RWPE1 (cell line): ENCODE data around the gene NUDT3.

Experiments
- CTCF ChIA-PET: fragments of 350-600 bp; sonication (Branson Sonifier 250); formaldehyde crosslinking; extraction: SDS; loops from one replicate; lab custom pipeline; 2021; lab: Yijun Ruan, JAX
- POLR2A ChIA-PET: fragments of 400-600 bp; formaldehyde crosslinking; extraction: SDS; loops from one replicate; lab custom pipeline; 2020; ENCODE audit warnings: antibody characterized with exemption; ENCODE audit not compliant: low non-redundant PET; lab: Yijun Ruan, JAX
- DNase-seq: peaks from one replicate; pipeline ENCODE4 v3.0.0; 2012; ENCODE audit warnings: low spot score
- H3K27ac ChIP-seq: fragments of 450-650 bp; 2 replicates; pipeline ENCODE4 v1.5.1; 2017
- TF ChIP-seq, protein P1 (sequence below): fragments of 450-650 bp; conservative IDR thresholded peaks from 2 replicates; pipeline ENCODE4 v1.5.1; 2017; ENCODE audit warnings: low read depth, mild to moderate bottlenecking

Gene NUDT3

DNA sequence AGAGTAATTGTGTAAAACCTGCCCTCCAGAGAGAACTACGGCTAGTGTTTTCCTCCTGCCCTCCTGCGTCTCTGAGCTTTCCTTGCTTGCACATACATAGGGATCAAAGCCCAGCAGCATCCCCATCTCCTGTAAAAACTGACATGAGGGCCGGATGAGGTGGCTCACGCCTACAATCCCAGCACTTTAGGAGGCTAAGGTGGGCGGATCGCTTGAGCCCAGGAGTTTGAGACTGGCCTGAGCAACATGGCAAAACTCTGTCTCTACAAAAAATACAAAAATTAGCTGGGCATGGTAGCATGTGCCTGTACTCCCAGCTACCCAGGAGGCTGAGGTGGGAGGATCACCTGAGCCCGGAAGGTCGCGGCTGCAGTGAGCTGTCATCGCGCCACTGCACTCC is 103.3 kb downstream of the NUDT3 start:
- DNase-seq = no peak
- ChIA-PET CTCF (interaction anchor here (0.5 kb wide), 1 partner anchor 14 kb away, joined by 3 read pairs; no protein-coding TSS in a partner anchor), POLR2A (no interaction called here)
- TF ChIP-seq, protein P1, sequence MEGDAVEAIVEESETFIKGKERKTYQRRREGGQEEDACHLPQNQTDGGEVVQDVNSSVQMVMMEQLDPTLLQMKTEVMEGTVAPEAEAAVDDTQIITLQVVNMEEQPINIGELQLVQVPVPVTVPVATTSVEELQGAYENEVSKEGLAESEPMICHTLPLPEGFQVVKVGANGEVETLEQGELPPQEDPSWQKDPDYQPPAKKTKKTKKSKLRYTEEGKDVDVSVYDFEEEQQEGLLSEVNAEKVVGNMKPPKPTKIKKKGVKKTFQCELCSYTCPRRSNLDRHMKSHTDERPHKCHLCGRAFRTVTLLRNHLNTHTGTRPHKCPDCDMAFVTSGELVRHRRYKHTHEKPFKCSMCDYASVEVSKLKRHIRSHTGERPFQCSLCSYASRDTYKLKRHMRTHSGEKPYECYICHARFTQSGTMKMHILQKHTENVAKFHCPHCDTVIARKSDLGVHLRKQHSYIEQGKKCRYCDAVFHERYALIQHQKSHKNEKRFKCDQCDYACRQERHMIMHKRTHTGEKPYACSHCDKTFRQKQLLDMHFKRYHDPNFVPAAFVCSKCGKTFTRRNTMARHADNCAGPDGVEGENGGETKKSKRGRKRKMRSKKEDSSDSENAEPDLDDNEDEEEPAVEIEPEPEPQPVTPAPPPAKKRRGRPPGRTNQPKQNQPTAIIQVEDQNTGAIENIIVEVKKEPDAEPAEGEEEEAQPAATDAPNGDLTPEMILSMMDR = no peak
- no peak overlapping the region for H3K27ac ChIP-seq

DNA sequence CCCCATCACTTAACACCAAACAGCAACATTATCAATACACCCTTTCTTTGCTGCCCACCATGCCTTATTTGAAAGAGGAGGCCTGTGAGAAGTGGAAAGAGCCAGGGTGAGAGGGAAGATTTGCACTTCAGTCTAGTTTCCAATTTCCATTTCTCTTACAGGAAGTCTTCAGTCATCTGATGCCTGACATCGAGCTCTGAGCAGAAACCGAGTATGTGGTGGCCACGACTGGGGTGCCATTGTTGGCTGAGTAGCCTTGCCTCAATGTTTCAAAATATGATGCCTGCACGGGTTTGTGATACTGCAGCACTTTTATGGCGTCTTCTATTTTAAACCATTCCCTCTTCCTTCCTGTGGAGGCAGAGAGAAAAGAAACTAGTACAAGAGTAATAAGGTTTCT is 103.9 kb downstream of the NUDT3 start:
- POLR2A ChIA-PET = no interaction called here
- CTCF ChIA-PET = interaction anchor here (0.5 kb wide), 1 partner anchor 14 kb away, joined by 3 read pairs; no protein-coding TSS in a partner anchor
- DNase-seq = no peak
- TF ChIP-seq, protein P1 = no peak
- no peak overlapping the region for H3K27ac ChIP-seq

DNA sequence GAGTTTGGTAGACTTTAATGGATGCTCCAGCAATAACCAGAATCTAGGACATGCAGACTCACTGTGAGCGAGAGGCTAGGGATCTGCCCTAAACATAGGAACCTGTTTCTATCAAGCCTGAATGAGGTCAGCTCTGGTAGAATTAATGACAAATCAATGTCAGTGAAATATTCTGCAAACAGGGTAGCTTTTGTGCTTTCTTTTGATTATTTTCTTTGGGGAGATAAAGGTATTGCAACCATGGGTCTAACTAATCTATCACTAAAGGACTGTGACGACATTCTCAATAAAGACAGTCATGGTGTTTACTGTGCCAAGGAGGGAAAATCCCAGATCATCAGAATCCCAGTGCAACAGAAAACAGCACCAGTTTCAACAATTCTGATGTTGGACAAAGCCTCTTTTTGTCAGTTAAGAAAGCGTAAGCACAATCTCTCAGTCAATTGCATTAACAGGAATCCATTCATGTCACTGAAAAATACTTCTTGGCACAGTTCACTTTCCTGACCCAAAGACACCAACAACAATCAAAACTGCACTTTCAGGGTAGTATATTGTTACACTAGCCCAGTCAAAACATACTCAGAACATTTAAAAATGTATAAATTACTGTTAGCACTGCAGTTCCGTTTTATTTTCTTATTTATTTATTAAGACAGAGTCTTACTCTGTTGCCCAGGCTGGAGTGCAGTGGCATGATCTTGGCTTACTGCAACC is 106.9 kb downstream of the NUDT3 start:
- ChIA-PET POLR2A (no interaction called here), CTCF (no interaction called here)
- TF ChIP-seq, protein P1 = no peak
- H3K27ac ChIP-seq = no peak overlapping the region
- DNase-seq = no peak

DNA sequence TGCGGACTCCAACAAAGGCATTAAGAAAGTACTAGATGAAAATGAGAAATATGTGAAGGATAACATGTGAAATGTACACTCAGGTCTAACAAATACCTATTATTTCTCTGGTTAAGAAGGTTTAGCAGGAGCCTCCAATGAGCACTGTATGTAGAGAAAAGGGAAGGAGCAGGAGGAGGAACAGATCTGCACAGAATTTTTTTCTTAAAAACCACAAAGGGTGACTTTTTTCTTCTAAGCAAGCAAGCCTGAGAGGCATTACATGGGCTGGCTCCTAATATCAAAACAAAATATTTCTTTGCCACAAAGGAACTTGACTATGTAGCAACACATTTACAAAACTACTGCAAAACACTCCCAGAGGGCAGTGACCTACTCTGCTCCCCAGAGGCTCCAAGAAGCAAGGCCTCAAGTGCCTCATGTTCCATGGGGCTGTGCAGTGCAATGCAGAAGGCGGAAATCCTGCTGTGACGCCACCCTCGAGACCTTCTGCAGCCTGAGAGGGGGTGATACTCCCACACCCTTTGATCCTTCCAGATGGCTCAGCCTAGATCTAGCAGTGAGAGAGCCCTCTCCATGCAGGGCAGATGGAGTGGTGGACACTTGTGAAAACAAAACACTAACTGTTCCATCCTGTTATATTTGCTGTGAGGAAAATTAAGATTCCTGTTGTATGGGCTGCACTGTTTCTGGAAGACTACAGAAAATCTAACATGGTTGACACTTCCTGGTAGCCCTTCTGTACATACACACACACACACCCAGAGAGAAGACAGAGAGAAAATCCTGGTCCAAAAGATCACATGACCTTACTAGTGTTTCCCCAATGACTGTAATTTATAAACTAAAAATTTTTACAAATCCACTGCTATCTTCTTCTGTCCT is 107.7 kb downstream of the NUDT3 start:
- POLR2A ChIA-PET = no interaction called here
- TF ChIP-seq, protein P1 = no peak
- no peak overlapping the region for H3K27ac ChIP-seq
- no peak for DNase-seq
- CTCF ChIA-PET = no interaction called here

DNA sequence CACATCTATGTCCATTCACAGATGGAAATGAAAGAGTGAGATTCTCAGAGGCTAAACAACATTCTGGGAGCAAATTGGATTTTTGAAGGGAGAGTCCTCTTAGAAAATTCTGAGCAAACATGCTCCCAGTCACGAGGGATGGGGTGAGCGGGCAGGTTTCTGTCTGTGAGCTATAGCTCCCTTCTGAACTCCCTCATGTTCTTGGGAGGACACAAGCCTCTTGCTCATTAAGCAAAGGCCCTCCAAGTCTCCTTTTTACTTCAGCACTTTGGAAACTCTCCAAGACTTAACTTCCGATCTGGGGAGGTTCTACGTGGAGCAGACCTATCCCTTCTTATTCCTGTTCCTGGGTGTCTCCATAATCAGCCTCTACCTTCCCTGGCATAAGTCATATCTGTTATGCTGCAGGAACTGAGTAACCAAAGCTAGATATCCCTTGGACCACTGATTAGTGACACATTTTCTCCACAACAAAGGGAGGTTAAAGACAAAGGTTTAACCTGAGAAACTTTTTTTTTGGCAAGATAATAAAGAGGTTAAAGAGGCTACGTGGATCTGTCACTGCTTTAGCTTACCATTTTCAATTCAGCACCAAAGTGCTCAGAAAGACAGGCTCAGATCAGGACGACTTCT is 110.7 kb downstream of the NUDT3 start:
- CTCF ChIA-PET = no interaction called here
- POLR2A ChIA-PET = no interaction called here

More for the DNA sequence above, 110.7 kb downstream of the NUDT3 start:
- H3K27ac ChIP-seq = no peak overlapping the region
- TF ChIP-seq, protein P1 = no peak
- DNase-seq = no peak
